Measurements from ENCODE around the gene GTPBP6. TPM values are rescaled to one million over a fixed set of nuclear protein-coding genes. Genes with fewer than 3 reads are reported as not detected.
A peak's percentile ranks its signal among the peaks of the same experiment; 100 is the strongest.
"Not testable (repeated sequence)": the region's sequence is repeated elsewhere in the genome, so short reads cannot be mapped to it uniquely, and the experiment has no call there.

Gene GTPBP6
- total RNA-seq, 1 donor from 2014 or later: 49.9 TPM

DNA sequence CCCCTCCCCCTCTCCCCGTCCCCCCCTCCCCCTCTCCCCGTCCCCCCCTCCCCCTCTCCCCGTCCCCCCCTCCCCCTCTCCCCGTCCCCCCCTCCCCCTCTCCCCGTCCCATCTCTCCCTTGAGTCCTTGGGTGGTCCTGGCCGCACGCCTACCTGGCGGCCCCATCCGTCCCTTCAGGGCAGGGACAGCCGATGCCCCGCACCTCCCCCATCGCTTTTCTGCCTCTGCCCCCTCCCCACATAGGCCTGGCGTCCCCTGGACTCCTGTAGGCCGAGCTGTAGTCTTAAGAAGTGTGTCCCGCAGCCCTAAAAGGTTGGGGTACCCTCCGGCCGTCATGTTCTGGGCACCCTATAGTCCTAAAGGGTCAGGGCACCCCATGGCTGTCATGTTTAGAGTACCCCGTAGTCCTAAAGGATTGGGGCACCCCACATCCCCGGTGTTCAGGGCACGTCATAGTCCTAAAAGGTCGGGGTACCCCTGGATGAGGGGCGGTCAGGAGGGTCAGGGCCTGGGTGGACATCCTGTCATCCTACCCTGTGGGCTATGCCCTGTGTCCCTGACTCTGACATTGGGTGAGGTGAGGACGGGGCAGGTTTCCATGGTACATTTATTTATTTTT is 10.8 kb upstream of the GTPBP6 start:
- Mint-ChIP-seq H3K4me1 (ENCODE audit: unreplicated experiment) (peaks cover 11% of the 10 kb centered on the region), H3K4me3 (ENCODE audit: unreplicated experiment) (no peak overlapping the region), H3K36me3 (ENCODE audit: unreplicated experiment) (no peaks in the 10 kb centered on the region), H3K27me3 (ENCODE audit: unreplicated experiment) (no peaks in the 10 kb centered on the region), H3K27ac (ENCODE audit: unreplicated experiment) (no peak overlapping the region), H3K9me3 (ENCODE audit: unreplicated experiment) (no peaks in the 10 kb centered on the region)
- TF ChIP-seq, protein P1, sequence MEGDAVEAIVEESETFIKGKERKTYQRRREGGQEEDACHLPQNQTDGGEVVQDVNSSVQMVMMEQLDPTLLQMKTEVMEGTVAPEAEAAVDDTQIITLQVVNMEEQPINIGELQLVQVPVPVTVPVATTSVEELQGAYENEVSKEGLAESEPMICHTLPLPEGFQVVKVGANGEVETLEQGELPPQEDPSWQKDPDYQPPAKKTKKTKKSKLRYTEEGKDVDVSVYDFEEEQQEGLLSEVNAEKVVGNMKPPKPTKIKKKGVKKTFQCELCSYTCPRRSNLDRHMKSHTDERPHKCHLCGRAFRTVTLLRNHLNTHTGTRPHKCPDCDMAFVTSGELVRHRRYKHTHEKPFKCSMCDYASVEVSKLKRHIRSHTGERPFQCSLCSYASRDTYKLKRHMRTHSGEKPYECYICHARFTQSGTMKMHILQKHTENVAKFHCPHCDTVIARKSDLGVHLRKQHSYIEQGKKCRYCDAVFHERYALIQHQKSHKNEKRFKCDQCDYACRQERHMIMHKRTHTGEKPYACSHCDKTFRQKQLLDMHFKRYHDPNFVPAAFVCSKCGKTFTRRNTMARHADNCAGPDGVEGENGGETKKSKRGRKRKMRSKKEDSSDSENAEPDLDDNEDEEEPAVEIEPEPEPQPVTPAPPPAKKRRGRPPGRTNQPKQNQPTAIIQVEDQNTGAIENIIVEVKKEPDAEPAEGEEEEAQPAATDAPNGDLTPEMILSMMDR (IDR thresholded peaks at IDR 0.05): no peak
- no peak for DNase-seq (ENCODE audit: extremely low spot score, unreplicated experiment)

DNA sequence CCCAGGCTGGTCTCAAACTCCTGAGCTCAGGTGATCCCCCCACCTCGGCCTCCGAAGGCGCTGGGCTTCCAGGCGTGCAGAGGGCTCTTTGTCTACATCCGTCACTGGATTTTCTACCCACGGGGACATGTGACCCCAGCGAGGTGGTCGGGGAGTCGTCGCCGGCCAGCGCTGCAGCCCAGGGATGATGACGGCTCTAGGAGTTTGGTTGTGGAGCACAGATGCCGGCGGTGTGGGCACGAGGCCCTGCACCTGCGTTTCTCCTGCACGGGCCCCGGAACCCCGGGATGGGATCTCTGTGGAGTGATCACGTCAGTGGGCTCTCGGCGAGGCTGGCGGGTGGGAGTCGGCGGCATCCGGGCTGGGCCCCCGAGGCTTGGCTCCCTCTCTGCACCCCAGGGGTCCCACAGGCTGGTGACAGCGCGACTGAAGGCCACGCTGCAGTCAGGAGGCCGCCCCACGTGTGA is 9.1 kb upstream of the GTPBP6 start:
- TF ChIP-seq, protein P1 (IDR thresholded peaks at IDR 0.05): no peak
- Mint-ChIP-seq H3K27me3 (ENCODE audit: unreplicated experiment) (no peaks in the 10 kb centered on the region), H3K36me3 (ENCODE audit: unreplicated experiment) (no peaks in the 10 kb centered on the region), H3K27ac (ENCODE audit: unreplicated experiment) (no peak overlapping the region), H3K4me3 (ENCODE audit: unreplicated experiment) (no peak overlapping the region), H3K4me1 (ENCODE audit: unreplicated experiment) (peaks cover 18% of the 10 kb centered on the region), H3K9me3 (ENCODE audit: unreplicated experiment) (no peaks in the 10 kb centered on the region)
- no peak for DNase-seq (ENCODE audit: extremely low spot score, unreplicated experiment)

DNA sequence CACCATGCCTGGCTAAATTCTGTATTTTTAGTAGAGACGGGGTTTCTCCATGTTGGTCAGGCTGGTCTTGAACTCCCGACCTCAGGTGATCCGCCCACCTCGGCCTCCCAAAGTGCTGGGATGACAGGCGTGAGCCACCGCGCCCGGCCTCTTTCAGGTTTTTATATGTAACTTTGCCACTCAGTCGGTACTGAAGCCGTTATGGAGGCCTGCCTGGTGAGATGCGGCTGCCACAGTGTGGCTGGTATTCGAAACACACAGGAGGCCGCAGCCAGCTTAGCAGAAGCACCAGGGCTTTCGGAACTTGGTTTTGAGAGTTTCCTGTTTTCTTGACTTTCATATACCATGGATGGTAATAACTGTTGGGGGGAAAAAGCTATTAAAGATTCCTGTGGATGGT is 6.1 kb upstream of the GTPBP6 start:
- H3K27ac Mint-ChIP-seq (ENCODE audit: unreplicated experiment); H3K27me3 Mint-ChIP-seq (ENCODE audit: unreplicated experiment); H3K4me3 Mint-ChIP-seq (ENCODE audit: unreplicated experiment); DNase-seq (ENCODE audit: extremely low spot score, unreplicated experiment); H3K9me3 Mint-ChIP-seq (ENCODE audit: unreplicated experiment); H3K36me3 Mint-ChIP-seq (ENCODE audit: unreplicated experiment): not testable (repeated sequence)
- H3K4me1 Mint-ChIP-seq (ENCODE audit: unreplicated experiment): peaks cover 16% of the 10 kb centered on the region

DNA sequence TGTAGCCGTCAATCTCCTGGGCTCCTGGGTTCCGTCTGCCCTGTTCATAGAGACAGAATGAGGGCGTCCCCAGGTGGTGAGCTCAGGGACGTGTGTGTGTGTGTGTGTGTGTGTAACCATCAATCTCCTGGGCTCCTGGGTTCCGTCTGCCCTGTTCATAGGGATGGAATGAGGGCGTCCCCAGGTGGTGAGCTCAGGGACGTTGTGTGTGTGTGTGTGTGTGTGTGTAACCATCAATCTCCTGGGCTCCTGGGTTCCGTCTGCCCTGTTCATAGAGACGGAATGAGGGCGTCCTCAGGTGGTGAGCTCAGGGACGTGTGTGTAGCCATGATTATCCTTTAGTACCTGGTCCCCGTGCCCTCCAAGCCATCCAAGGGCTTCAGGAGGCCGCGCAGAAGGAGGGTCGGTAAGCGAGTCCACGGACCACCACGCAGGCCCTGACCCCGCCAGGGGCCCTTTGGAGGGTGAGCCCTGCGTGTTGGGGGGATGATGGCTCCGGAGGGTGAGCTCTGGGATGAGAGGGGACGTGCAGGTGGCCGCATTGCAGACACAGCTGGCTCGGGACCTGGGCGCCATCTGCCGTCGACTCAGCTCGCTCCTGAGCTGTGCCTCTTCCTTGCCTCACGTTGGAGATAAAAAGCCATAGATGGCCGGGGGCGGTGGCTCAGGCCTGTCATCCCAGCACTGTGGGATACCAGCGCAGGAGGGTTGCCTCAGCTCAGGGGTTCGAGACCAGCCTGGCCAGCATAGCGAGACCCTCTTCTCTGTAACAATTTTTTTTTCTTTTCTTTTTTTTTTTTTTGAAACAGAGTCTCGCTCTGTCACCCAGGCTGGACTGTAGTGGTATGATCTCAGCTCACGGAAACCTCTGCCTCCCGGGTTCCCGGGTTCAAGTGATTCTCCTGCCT is 5.4 kb upstream of the GTPBP6 start:
- Mint-ChIP-seq H3K36me3 (ENCODE audit: unreplicated experiment) (no peaks in the 10 kb centered on the region), H3K27ac (ENCODE audit: unreplicated experiment) (no peak overlapping the region), H3K4me3 (ENCODE audit: unreplicated experiment) (no peak overlapping the region), H3K27me3 (ENCODE audit: unreplicated experiment) (no peaks in the 10 kb centered on the region), H3K9me3 (ENCODE audit: unreplicated experiment) (no peaks in the 10 kb centered on the region), H3K4me1 (ENCODE audit: unreplicated experiment) (peaks cover 16% of the 10 kb centered on the region)
- DNase-seq (ENCODE audit: extremely low spot score, unreplicated experiment): no peak
- TF ChIP-seq, protein P1 (IDR thresholded peaks at IDR 0.05): peak; percentile 48

DNA sequence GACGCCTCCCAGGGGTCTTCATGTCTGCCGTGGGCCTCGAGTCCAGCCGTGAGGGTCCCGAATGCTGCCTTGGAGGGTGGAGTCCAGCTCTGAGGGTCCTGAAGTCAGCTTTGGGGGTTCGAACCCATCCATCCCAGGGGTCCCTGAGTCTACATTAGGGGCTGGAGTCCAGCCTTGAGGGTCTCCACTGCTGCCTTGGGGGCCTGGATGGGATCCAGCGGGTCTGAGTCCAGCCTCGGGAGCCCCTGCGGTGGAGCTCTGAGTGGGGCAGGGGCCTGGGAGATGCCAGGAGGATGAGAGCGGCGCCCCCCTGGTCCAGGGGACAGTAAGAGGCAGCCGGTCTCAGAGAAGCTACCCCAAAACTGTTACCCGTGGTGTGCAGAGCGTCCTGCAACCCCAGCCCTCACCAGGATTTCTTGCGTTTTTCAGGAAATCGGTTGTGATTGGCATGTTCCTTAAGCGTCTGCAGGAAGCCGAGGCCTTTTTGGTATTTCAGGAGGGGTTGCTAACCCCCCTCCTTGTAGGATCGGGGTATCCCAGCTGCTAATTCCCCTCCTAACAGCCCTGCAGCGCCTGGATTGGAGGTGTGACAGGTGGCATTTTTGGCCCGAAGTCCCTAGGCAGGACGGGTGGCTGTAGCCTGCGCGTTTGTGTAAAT is 1.7 kb upstream of the GTPBP6 start:
- DNase-seq (ENCODE audit: extremely low spot score, unreplicated experiment): no peak
- H3K4me3 Mint-ChIP-seq (ENCODE audit: unreplicated experiment): peak overlapping the region; percentile 83
- H3K36me3 Mint-ChIP-seq (ENCODE audit: unreplicated experiment): no peaks in the 10 kb centered on the region
- no peaks in the 10 kb centered on the region for H3K9me3 Mint-ChIP-seq (ENCODE audit: unreplicated experiment)
- H3K27me3 Mint-ChIP-seq (ENCODE audit: unreplicated experiment): no peaks in the 10 kb centered on the region
- TF ChIP-seq, protein P1 (IDR thresholded peaks at IDR 0.05): no peak
- peaks cover 21% of the 10 kb centered on the region for H3K4me1 Mint-ChIP-seq (ENCODE audit: unreplicated experiment)
- H3K27ac Mint-ChIP-seq (ENCODE audit: unreplicated experiment): peak overlapping the region; percentile 75

Data from osteocyte (in vitro differentiated cells).